ENCODE measurements around the gene OR51D1.

OR51D1 gene

DNA sequence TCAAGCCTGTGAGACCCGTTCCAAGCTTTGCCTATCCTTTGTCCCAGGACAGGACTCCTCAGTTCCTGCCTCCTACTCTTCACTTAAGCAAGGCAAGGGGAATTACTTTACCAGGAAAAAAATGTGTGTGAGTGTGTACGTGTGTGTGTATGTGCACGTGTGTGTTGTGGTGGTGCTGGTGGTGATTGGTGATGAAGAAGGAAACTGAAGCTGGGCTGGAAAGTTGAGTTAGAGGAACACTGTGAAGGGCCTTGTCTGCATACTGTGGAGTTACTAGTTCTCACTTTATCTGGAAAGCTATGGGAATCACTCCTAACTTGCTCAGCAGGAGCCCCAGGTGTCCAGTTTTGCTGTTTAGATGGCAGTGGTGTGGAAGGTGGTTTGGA lies 378 bp downstream of the OR51D1 start:
- Mint-ChIP-seq H3K27me3 (peaks cover 2% of the 10 kb centered on the region), H3K36me3 (ENCODE audit: low read depth) (no peaks in the 10 kb centered on the region), H3K27ac (no peak overlapping the region), H3K4me1 (ENCODE audit: low read depth) (no peaks in the 10 kb centered on the region), H3K4me3 (no peak overlapping the region), H3K9me3 (no peaks in the 10 kb centered on the region)

DNA sequence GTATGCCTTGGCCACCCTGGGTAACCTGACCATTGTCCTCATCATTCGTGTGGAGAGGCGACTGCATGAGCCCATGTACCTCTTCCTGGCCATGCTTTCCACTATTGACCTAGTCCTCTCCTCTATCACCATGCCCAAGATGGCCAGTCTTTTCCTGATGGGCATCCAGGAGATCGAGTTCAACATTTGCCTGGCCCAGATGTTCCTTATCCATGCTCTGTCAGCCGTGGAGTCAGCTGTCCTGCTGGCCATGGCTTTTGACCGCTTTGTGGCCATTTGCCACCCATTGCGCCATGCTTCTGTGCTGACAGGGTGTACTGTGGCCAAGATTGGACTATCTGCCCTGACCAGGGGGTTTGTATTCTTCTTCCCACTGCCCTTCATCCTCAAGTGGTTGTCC lies 2.7 kb downstream of the OR51D1 start:
- H3K27ac Mint-ChIP-seq: no peak overlapping the region
- peaks cover 7% of the 10 kb centered on the region for H3K27me3 Mint-ChIP-seq
- no peaks in the 10 kb centered on the region for H3K36me3 Mint-ChIP-seq (ENCODE audit: low read depth)
- no peak overlapping the region for H3K4me3 Mint-ChIP-seq
- H3K4me1 Mint-ChIP-seq (ENCODE audit: low read depth): no peaks in the 10 kb centered on the region
- H3K9me3 Mint-ChIP-seq: no peaks in the 10 kb centered on the region

DNA sequence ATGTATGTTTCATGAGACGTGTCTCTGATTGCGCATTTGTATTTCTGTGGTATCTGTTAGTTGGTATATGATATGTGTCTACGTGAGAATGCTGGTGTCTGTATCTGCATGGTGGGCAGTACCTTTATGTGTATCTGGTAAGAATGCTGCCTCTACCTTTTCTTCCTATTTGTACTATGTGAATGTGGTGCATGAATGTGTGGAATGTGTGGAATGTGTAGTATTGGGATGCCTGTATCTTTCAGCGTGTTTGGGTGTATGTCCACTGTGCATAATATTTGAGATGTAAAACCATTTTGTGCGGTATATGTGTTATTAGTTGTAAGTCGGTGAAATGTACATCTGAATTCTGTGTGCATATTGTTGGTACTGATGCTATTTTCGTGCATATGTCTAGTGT lies 4.2 kb downstream of the OR51D1 start:
- Mint-ChIP-seq H3K36me3 (ENCODE audit: low read depth) (no peaks in the 10 kb centered on the region), H3K4me3 (no peak overlapping the region), H3K27ac (no peak overlapping the region), H3K9me3 (no peaks in the 10 kb centered on the region), H3K4me1 (ENCODE audit: low read depth) (no peaks in the 10 kb centered on the region), H3K27me3 (peaks cover 9% of the 10 kb centered on the region)

DNA sequence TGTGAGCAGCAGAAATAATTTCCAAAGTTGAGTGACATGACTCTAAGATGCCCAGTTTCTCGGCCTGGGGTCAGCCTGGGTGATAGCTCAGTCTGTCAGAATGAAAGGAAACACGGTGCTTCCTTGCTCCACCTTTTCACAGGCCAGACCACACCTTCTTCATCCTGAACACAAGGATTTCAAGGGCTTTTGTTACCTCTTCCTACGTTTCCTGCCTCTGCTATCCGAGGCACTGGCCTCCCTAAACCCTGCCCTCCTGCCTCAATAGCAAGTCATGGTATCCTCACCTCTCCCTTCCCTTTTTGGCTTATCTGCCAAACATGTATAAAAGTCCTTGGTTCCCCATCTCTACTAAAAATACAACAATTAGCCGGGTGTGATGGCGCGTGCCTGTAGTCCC lies 4.8 kb downstream of the OR51D1 start:
- Mint-ChIP-seq H3K4me3 (no peak overlapping the region), H3K27ac (no peak overlapping the region), H3K36me3 (ENCODE audit: low read depth) (no peaks in the 10 kb centered on the region), H3K27me3 (peaks cover 9% of the 10 kb centered on the region), H3K4me1 (ENCODE audit: low read depth) (no peaks in the 10 kb centered on the region), H3K9me3 (no peaks in the 10 kb centered on the region)

DNA sequence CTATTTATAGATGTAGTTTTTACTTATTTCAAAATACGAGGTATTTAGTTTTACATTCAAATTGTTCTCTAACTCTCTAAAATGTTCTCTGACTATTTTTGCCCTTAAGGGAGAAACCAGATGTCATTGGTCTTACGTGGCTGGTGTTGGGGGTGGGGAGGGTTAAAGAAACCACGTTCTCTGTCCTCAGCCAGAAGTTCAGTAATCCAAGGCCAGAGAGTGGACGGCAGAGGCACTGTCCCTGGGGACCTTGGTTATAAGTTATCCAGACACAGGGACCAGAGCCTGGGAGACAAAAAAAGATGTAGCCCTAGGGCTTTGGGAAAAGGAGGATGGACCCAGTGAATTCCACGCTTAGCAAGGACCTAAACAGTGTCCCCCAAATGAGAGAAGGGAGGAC lies 5.8 kb downstream of the OR51D1 start:
- Mint-ChIP-seq H3K4me3 (no peak overlapping the region), H3K27ac (no peak overlapping the region), H3K4me1 (ENCODE audit: low read depth) (no peaks in the 10 kb centered on the region), H3K27me3 (peaks cover 10% of the 10 kb centered on the region), H3K9me3 (no peaks in the 10 kb centered on the region), H3K36me3 (ENCODE audit: low read depth) (no peaks in the 10 kb centered on the region)

DNA sequence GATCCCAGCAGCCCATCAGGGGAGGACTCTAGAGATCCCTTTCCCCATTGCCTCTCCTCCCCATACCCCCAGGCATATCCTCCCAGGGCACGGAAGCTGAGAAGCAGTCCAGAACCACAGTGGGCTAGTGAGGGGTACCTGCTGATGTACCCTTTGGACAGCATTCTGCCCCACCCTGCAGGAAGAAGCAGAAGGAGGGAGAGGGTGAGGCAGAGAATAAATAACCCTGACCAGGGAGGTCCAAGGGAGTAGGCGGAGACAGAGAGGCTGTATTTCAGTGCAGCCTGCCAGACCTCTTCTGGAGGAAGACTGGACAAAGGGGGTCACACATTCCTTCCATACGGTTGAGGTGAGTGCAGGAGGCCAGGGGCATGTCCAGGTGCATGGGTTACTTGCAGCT lies 6.4 kb downstream of the OR51D1 start, which contains the start of gene OR51E1:
Gene OR51E1, plus strand, starts transcription at position 301 of the 400 bp plus-strand sequence. CDS start 8,545 bp downstream, outside the sequence.
- Mint-ChIP-seq H3K4me1 (ENCODE audit: low read depth) (no peaks in the 10 kb centered on the region), H3K9me3 (no peaks in the 10 kb centered on the region), H3K36me3 (ENCODE audit: low read depth) (no peaks in the 10 kb centered on the region), H3K27ac (no peak within 1 kb of the TSS), H3K27me3 (peaks cover 14% of the 10 kb centered on the region), H3K4me3 (no peak within 1 kb of the TSS)

DNA sequence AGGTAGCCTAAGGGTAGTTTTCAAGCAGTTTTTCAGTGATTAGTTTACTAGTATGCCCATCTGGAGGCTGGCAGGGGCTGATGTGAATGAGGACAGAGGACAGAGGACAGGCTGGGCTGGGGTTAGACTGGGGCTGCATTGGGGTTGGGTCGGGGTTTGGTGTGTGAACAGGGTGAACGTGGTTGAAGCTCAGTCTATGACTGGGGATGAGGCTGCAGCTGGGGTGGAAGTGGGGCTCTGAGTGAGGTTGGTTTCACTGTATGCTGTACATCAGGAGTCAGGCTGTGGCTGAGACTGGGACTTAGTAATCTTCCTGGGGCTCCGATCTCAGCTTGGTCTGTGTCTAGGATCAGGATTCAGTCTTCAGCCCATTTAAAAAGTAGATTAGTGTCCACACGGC lies 7.0 kb downstream of the OR51D1 start:
- Mint-ChIP-seq H3K9me3 (no peaks in the 10 kb centered on the region), H3K36me3 (ENCODE audit: low read depth) (no peaks in the 10 kb centered on the region), H3K27ac (no peak overlapping the region), H3K4me3 (no peak overlapping the region), H3K27me3 (peaks cover 14% of the 10 kb centered on the region), H3K4me1 (ENCODE audit: low read depth) (no peaks in the 10 kb centered on the region)

DNA sequence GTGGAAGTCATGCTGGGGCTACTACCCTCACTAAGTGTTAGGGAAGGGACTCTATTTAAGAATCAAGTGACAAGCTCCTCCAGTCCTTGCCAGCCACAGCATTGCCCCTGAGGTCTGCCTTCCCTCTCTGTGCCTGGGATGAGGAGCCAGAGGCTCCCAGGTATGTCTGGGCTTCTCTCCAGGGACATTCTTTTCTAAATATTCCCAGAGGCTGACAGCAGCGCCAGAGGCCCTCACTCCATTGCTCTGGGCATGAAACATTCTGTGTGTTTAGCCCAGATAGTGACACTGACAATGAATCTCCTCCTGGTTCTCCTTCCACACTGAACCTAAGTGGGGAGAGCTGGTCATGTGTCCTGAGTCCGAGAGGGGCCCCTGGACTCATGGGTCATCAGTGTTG lies 8.7 kb downstream of the OR51D1 start:
- H3K27me3 Mint-ChIP-seq: peaks cover 14% of the 10 kb centered on the region
- H3K9me3 Mint-ChIP-seq: no peaks in the 10 kb centered on the region
- no peak overlapping the region for H3K4me3 Mint-ChIP-seq
- no peak overlapping the region for H3K27ac Mint-ChIP-seq
- no peaks in the 10 kb centered on the region for H3K4me1 Mint-ChIP-seq (ENCODE audit: low read depth)
- H3K36me3 Mint-ChIP-seq (ENCODE audit: low read depth): no peaks in the 10 kb centered on the region

DNA sequence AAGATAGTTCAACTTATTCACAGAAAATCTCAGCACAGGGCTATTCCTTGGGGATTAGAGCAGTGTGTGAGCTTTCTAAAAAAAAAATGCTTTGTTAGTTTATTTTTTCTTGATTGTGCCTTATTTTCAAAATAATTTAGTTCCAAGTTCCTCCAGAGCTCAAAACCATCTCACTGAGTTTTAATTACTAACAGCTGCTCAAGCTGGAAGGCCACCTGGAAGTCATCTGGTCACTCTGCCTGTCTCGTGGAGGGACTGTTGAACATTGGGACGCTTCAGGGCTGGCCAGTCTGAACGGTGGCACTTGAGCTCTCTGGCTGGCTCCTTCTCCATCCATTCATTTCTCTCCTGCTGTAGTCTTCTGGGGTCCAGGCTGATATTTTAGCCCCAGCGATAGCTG lies 10.5 kb downstream of the OR51D1 start:
- H3K4me3 Mint-ChIP-seq: no peak overlapping the region
- peaks cover 11% of the 10 kb centered on the region for H3K27me3 Mint-ChIP-seq
- no peak overlapping the region for H3K27ac Mint-ChIP-seq
- no peaks in the 10 kb centered on the region for H3K9me3 Mint-ChIP-seq
- H3K36me3 Mint-ChIP-seq (ENCODE audit: low read depth): no peaks in the 10 kb centered on the region
- no peaks in the 10 kb centered on the region for H3K4me1 Mint-ChIP-seq (ENCODE audit: low read depth)

DNA sequence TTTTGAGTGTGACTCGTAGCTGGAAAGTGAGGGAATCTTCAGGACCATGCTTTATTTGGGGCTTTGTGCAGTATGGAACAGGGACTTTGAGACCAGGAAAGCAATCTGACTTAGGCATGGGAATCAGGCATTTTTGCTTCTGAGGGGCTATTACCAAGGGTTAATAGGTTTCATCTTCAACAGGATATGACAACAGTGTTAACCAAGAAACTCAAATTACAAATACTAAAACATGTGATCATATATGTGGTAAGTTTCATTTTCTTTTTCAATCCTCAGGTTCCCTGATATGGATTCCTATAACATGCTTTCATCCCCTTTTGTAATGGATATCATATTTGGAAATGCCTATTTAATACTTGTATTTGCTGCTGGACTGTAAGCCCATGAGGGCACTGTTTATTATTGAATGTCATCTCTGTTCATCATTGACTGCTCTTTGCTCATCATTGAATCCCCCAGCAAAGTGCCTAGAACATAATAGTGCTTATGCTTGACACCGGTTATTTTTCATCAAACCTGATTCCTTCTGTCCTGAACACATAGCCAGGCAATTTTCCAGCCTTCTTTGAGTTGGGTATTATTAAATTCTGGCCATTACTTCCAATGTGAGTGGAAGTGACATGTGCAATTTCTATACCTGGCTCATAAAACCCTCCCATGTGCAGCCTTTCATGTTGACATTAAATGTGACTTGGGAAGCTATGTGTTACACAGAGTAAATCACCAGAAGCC lies 17.5 kb downstream of the OR51D1 start:
- Mint-ChIP-seq H3K27ac (no peak overlapping the region), H3K27me3 (peaks cover 11% of the 10 kb centered on the region), H3K36me3 (ENCODE audit: low read depth) (no peaks in the 10 kb centered on the region), H3K4me1 (ENCODE audit: low read depth) (no peaks in the 10 kb centered on the region), H3K9me3 (no peaks in the 10 kb centered on the region), H3K4me3 (no peak overlapping the region)

DNA sequence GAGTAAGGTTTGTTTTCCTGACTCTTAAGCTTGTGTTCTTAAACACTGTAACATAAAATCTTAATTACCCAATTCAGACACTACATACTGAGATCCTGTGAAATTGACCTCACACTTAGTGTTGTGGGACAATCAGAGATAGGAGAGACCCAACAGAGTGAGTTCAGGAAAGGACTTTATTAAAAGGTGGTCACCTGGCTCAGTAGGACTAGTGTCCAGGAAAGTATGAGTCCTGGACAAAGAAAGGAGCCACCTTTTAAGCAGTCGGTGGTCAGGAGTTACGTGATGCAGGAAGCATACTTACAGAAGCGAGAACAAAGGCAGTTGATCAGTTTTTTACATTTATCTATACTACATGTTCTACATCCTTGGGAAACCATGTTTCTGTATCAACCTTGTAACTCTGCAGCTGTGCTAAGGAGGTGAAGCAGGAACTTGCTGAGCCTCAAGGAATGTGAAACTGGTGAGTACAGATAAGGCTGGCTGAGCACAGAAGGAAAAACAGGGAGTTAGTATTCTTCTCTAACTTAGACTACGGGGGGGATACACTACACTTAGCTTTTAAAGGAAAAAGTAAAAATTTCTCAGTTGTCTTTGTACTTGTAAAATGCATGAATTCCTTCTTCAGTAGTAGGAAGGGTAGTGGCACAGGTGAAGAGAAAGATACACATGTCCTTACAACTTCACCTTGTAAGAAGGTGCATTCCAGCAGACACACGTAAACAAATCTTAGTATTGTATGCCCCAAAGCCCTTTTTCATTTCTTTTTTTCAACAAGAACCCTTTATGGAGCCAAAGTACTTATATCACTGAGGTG lies 21.6 kb downstream of the OR51D1 start:
- H3K4me1 Mint-ChIP-seq (ENCODE audit: low read depth): no peaks in the 10 kb centered on the region
- H3K4me3 Mint-ChIP-seq: no peak overlapping the region
- H3K36me3 Mint-ChIP-seq (ENCODE audit: low read depth): no peaks in the 10 kb centered on the region
- H3K27ac Mint-ChIP-seq: no peak overlapping the region
- H3K27me3 Mint-ChIP-seq: peaks cover 20% of the 10 kb centered on the region
- no peaks in the 10 kb centered on the region for H3K9me3 Mint-ChIP-seq

DNA sequence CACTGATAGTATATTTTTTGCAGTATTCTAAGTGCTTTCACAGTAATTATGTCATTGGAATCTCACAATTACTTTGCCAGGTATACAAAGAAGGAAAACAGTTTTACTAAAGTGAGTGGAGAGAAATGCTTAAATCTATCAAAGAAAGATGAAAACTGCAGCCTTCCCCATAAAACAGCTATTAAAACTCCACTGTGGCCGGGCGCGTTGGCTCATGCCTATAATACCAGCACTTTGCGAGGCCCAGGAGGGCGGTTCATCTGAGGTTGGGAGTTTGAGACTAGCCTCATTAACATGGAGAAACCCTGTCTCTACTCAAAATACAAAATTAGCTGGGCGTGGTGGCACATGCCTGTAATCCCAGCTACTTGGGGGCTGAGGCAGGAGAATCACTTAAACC lies 25.6 kb downstream of the OR51D1 start:
- Mint-ChIP-seq H3K9me3 (no peaks in the 10 kb centered on the region), H3K4me3 (no peak overlapping the region), H3K27me3 (peaks cover 19% of the 10 kb centered on the region), H3K27ac (no peak overlapping the region), H3K36me3 (ENCODE audit: low read depth) (no peaks in the 10 kb centered on the region), H3K4me1 (ENCODE audit: low read depth) (no peaks in the 10 kb centered on the region)

DNA sequence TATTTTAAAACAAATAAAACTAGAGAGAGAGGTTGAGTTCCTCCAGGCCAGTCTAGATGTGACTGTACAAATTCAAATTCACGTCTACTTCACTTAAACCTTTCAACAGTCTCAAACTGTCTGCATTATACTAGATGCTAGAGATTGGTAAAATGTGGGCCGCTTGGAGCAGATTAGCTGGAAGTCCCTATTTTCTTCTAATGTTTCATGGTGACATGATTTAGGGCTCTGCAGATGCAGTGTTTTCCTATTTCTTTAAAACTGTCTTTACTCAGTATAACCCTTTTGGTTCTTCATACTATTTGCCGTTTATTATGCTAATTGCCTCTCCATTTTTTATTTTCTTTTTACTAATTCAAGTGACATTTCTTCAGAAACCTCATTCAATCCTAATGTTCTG lies 26.9 kb downstream of the OR51D1 start:
- no peaks in the 10 kb centered on the region for H3K36me3 Mint-ChIP-seq (ENCODE audit: low read depth)
- H3K27ac Mint-ChIP-seq: no peak overlapping the region
- H3K4me3 Mint-ChIP-seq: no peak overlapping the region
- H3K9me3 Mint-ChIP-seq: no peaks in the 10 kb centered on the region
- no peaks in the 10 kb centered on the region for H3K4me1 Mint-ChIP-seq (ENCODE audit: low read depth)
- H3K27me3 Mint-ChIP-seq: peaks cover 19% of the 10 kb centered on the region

DNA sequence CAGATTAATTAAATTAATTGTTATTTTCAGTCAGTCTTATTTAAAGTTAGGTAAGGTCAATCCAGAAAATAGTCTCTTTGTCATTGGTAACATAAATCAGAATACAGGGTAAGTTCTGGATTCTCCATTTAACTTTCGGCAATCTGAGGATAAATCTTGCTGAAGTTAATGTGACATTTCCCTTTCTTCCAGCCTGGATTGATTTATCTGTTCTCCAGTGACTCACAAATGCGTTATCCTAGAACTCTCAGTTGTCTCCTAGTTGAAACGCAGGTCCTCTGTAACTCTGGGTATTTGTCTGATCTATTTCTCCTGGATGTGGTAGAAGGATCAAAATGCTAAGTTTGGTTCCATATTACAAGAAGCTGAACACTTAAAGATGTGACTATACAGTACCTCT lies 27.5 kb downstream of the OR51D1 start:
- peaks cover 23% of the 10 kb centered on the region for H3K27me3 Mint-ChIP-seq
- no peaks in the 10 kb centered on the region for H3K36me3 Mint-ChIP-seq (ENCODE audit: low read depth)
- H3K27ac Mint-ChIP-seq: no peak overlapping the region
- no peaks in the 10 kb centered on the region for H3K9me3 Mint-ChIP-seq
- H3K4me3 Mint-ChIP-seq: no peak overlapping the region
- H3K4me1 Mint-ChIP-seq (ENCODE audit: low read depth): no peaks in the 10 kb centered on the region

DNA sequence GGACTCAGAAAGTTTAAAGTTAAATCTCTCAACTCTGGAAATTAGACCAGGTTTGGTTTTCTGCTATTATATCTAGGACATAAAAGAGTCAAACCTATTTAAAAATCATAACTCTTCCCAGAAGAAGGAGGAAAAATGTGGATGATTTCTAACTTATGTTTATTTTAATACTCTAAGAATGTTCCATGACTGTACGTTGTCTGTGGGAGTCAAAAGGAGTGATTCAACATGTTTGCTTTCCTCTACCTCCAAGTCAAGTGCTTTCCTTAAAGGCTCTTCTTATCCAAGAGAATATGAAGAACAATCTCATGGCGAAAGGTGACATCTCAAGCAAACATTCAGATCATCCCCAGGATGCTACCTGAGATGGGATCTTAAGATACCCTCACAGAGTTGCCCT lies 28.1 kb downstream of the OR51D1 start:
- Mint-ChIP-seq H3K36me3 (ENCODE audit: low read depth) (no peaks in the 10 kb centered on the region), H3K27ac (no peak overlapping the region), H3K27me3 (peaks cover 19% of the 10 kb centered on the region), H3K4me3 (no peak overlapping the region), H3K4me1 (ENCODE audit: low read depth) (no peaks in the 10 kb centered on the region), H3K9me3 (no peaks in the 10 kb centered on the region)

Measured in stimulated activated naive CD8-positive, alpha-beta T cell treated with anti-CD3 and anti-CD28 coated beads, Interleukin-15, Interleukin-2, amounts not matched to agents 100 ng/mL and 50 ng/mL, for 24 hours (primary cell).